ENCODE results near the gene GNAZ.

Gene GNAZ

GRCh38 chr22:23061471-23062280 lies 8.6 kb upstream of the GNAZ start:
- DNase-seq (ENCODE audit: extremely low spot score), result no peak

GRCh38 chr22:23062616-23063538 lies 7.4 kb upstream of the GNAZ start:
- CTCF ChIA-PET, result interaction anchor here (1.5 kb wide), 1 partner anchor 313 kb away, joined by 3 read pairs; no protein-coding TSS in a partner anchor
- DNase-seq (ENCODE audit: extremely low spot score), result peak; percentile 4
- POLR2A ChIA-PET, result no interaction called here
- no peak for TF ChIP-seq CTCF (IDR thresholded peaks at IDR 0.05; ENCODE audit: control extremely low read depth, extremely low read depth, low read depth, missing control alignments)

More at GRCh38 chr22:23061471-23062280, 8.6 kb upstream of the GNAZ start:
- CTCF ChIA-PET, result no interaction called here
- TF ChIP-seq CTCF (IDR thresholded peaks at IDR 0.05; ENCODE audit: control extremely low read depth, extremely low read depth, low read depth, missing control alignments), result no peak
- POLR2A ChIA-PET, result no interaction called here

GRCh38 chr22:23063539-23064380 lies 6.6 kb upstream of the GNAZ start:
- peak; percentile 9 for DNase-seq (ENCODE audit: extremely low spot score)
- ChIA-PET CTCF (interaction anchor here (1.5 kb wide), 1 partner anchor 313 kb away, joined by 3 read pairs; no protein-coding TSS in a partner anchor), POLR2A (no interaction called here)
- TF ChIP-seq CTCF (IDR thresholded peaks at IDR 0.05; ENCODE audit: control extremely low read depth, extremely low read depth, low read depth, missing control alignments), result no peak

- no peak for TF ChIP-seq CTCF (IDR thresholded peaks at IDR 0.05; ENCODE audit: control extremely low read depth, extremely low read depth, low read depth, missing control alignments)
- ChIA-PET POLR2A (no interaction called here), CTCF (no interaction called here)
- DNase-seq (ENCODE audit: extremely low spot score), result no peak
Observed at GRCh38 chr22:23064381-23065068, 5.8 kb upstream of the GNAZ start.

GRCh38 chr22:23065069-23065451 lies 5.3 kb upstream of the GNAZ start:
- POLR2A ChIA-PET, result no interaction called here
- no peak for DNase-seq (ENCODE audit: extremely low spot score)
- TF ChIP-seq CTCF (IDR thresholded peaks at IDR 0.05; ENCODE audit: control extremely low read depth, extremely low read depth, low read depth, missing control alignments), result no peak
- CTCF ChIA-PET, result no interaction called here
